HG03558 (cell line): ENCODE results near the gene RPL13.
"Not testable (repeated sequence)": the region's sequence is repeated elsewhere in the genome, so short reads cannot be mapped to it uniquely, and the experiment has no call there.

Source experiments
- ATAC-seq: cut with Tn5 transposase; IDR thresholded peaks from one replicate; pipeline ENCODE4 v1.9.1; 2021; ENCODE audit warnings: moderate number of reproducible peaks; ENCODE audit not compliant: unreplicated experiment; ENCODE audit errors: extremely low read depth

Gene RPL13

GRCh38 chr16:89575247-89576152 is 15.0 kb downstream of the RPL13 start, which contains the start of gene CPNE7:
Gene CPNE7 (plus strand): TSS chr16:89575758. CDS start chr16:89575898, 140 bp downstream.
- no peak for ATAC-seq

- ATAC-seq, result no peak
Measured at GRCh38 chr16:89576153-89577054, 15.9 kb downstream of the RPL13 start.

GRCh38 chr16:89577055-89577759 is 16.7 kb downstream of the RPL13 start:
- ATAC-seq, result no peak

GRCh38 chr16:89579351-89579750 is 18.9 kb downstream of the RPL13 start:
- ATAC-seq, result no peak

GRCh38 chr16:89581045-89581695 is 20.7 kb downstream of the RPL13 start:
- ATAC-seq, result no peak

- ATAC-seq, result no peak
Measured at GRCh38 chr16:89581861-89582563, 21.5 kb downstream of the RPL13 start.

GRCh38 chr16:89582614-89583196 is 22.2 kb downstream of the RPL13 start:
- no peak for ATAC-seq

GRCh38 chr16:89583197-89583894 is 22.9 kb downstream of the RPL13 start:
- no peak for ATAC-seq

- no peak for ATAC-seq
Measured at GRCh38 chr16:89583895-89584644, 23.6 kb downstream of the RPL13 start.

- ATAC-seq, result no peak
Measured at GRCh38 chr16:89584768-89585549, 24.5 kb downstream of the RPL13 start.

- no peak for ATAC-seq
Measured at GRCh38 chr16:89586218-89586617, 25.7 kb downstream of the RPL13 start.

- ATAC-seq, result no peak
Measured at GRCh38 chr16:89586853-89587252, 26.4 kb downstream of the RPL13 start.

- not testable (repeated sequence) for ATAC-seq
Measured at GRCh38 chr16:89587676-89588075, 27.2 kb downstream of the RPL13 start.

- ATAC-seq, result no peak
Measured at GRCh38 chr16:89588413-89589109, 28.1 kb downstream of the RPL13 start.

- no peak for ATAC-seq
Measured at GRCh38 chr16:89589241-89589926, 28.9 kb downstream of the RPL13 start.

- no peak for ATAC-seq
Measured at GRCh38 chr16:89593841-89594240, 33.4 kb downstream of the RPL13 start.
